Pancreas (tissue), 10 donors: ENCODE measurements around the gene PLEKHA5. TPM values are rescaled to one million over a fixed set of nuclear protein-coding genes. Genes with fewer than 3 reads are reported as not detected.

Experiments
- ATAC-seq, 4 donors: fragments of 200-7000 bp; cut with Tn5 transposase; one replicate each; pipeline versions ENCODE4 v1.8.0 to v1.9.1; 2020; ENCODE audit warnings: mild to moderate bottlenecking in 4 of 4, moderate library complexity in 4 of 4
- DNase-seq, 6 donors: peaks; one replicate each; pipeline ENCODE4 v3.0.0-alpha.2; 2020
- FAIRE-seq: peaks from 2 replicates; lab custom pipeline; 2012; peaks lifted over from hg19 to GRCh38; lab: Jason Lieb, UNC
- H3K27ac ChIP-seq, 4 donors: fragments of 200-600 bp; sonication (generic); 1 replicate in 3 of 4; 2 replicates in 1 of 4; pipeline versions ENCODE4 v1.5.0 to v1.8.0; 2020
- H3K27me3 ChIP-seq, 4 donors: fragments of 200-600 bp; one replicate each; pipeline ENCODE4 v1.8.0; 2021
- H3K36me3 ChIP-seq, 3 donors: fragments of 200-600 bp; sonication (generic) in 1 of 3; one replicate each; pipeline versions ENCODE4 v1.5.0 to v1.8.0; 2020 to 2021
- H3K4me1 ChIP-seq, 3 donors: fragments of 200-600 bp; one replicate each; pipeline ENCODE4 v1.8.0; 2021
- H3K4me3 ChIP-seq, 4 donors: fragments of 200-600 bp; sonication (generic) in 2 of 4; one replicate each; pipeline versions ENCODE4 v1.5.0 to v1.8.0; 2020 to 2021
- H3K9me3 ChIP-seq, 4 donors: fragments of 200-600 bp; one replicate each; pipeline ENCODE4 v1.8.0; 2021
- WGBS, 2 donors: extraction: QIAGEN DNeasy Blood & Tissue Kit; methylation state at CpG; one replicate each; pipeline ENCODE4 v1.1.7; 2013; 5-methylcytosine and 5-hydroxymethylcytosine counted together
- intact Hi-C, 3 donors: fragments of 100-400 bp; cut with DNase I; formaldehyde crosslinking; loops; one replicate each; pipeline versions ENCODE4 v1.11.1 to v1.14.2; 2022
- polyA plus RNA-seq, 2 donors: library from polyadenylated mRNA; stranded (reverse); fragments of 200-250 nt; gene quantifications; one replicate each; pipeline ENCODE4 v1.2.3, GENCODE V29; 2013
- total RNA-seq, 6 donors: library from RNA; stranded (reverse); fragmentation: NEBNext Ultra II Directional in 4 of 6; extraction: Animal tissue kit (Norgen Biotek cat#: 25700) in 4 of 6; gene quantifications; one replicate each; pipeline versions ENCODE4 v1.2.1 to v1.2.4, GENCODE V29; 2021 to 2023
- TF ChIP-seq, protein P1 (sequence below), 4 donors: fragments of 200-600 bp; sonication (generic) in 3 of 4; IDR thresholded peaks; one replicate each; pipeline versions ENCODE4 v1.5.0 to v1.8.0; 2021; ENCODE audit warnings: antibody characterized with exemption in 4 of 4
- donor health status: healthy with polysubstance abuse.
- donor health status: DM: no; HTN: no; CAD: no; lungs with moderate emphysema.
- donor health status: DM: no; HTN: no; CAD: no.
- donor health status: control.
- donor health status: control.
- donor health status: Bipolar disorder and iron deficiency.
- donor health status: DM: yes; HTN: yes; CAD: no.
- donor health status: DM: no; HTN: no; CAD: no.
- donor health status: DM: no; HTN: no; CAD: no.
- donor health status: DM: yes; HTN: yes; CAD: no.

PLEKHA5 gene
- total and polyA plus RNA-seq, 8 donors: 10.3 to 26.4 (median 17.5) TPM

- no peak overlapping the region for H3K27ac ChIP-seq
- TF ChIP-seq, protein P1, sequence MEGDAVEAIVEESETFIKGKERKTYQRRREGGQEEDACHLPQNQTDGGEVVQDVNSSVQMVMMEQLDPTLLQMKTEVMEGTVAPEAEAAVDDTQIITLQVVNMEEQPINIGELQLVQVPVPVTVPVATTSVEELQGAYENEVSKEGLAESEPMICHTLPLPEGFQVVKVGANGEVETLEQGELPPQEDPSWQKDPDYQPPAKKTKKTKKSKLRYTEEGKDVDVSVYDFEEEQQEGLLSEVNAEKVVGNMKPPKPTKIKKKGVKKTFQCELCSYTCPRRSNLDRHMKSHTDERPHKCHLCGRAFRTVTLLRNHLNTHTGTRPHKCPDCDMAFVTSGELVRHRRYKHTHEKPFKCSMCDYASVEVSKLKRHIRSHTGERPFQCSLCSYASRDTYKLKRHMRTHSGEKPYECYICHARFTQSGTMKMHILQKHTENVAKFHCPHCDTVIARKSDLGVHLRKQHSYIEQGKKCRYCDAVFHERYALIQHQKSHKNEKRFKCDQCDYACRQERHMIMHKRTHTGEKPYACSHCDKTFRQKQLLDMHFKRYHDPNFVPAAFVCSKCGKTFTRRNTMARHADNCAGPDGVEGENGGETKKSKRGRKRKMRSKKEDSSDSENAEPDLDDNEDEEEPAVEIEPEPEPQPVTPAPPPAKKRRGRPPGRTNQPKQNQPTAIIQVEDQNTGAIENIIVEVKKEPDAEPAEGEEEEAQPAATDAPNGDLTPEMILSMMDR (IDR thresholded peaks at IDR 0.05): no peak
- H3K27me3 ChIP-seq: no peaks in the 10 kb centered on the region
- H3K36me3 ChIP-seq: peaks cover 0 to 11% (median 0%) of the 10 kb centered on the region in 3 donors
- intact Hi-C loops: no loop called here
- H3K4me1 ChIP-seq: peaks cover 0 to 4% (median 0%) of the 10 kb centered on the region in 3 donors
- no peaks in the 10 kb centered on the region for H3K9me3 ChIP-seq
- ATAC-seq (no peak), DNase-seq (no peak), FAIRE-seq (no peak)
- WGBS, 2 donors: 92% methylated on average over 3 of the region's 3 CpGs
- no peak overlapping the region for H3K4me3 ChIP-seq
These were observed 170.2 kb downstream of the PLEKHA5 start for GRCh38 chr12:19299765-19300164.

DNA sequence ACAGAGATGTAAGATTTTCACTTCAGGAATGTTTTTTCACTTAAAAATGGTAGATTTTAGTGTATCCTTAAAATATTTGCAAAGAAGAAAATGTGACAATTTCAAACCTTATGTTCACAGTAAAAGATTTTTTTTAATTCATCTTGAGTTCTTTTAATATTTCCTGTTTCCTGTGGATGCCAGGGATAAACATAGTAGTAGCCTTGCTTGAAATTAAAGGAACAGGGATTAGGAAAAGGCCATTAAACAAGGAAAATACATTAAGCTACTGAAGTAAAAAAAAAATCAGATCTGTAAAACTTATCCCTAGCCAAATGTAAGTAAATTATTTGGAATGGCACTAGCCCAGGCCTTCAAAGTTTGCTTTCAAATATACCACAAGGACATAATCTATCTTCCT lies 171.7 kb downstream of the PLEKHA5 start:
- Histone ChIP-seq H3K36me3 (peaks cover 0 to 11% (median 0%) of the 10 kb centered on the region in 3 donors), H3K9me3 (no peaks in the 10 kb centered on the region), H3K27me3 (no peaks in the 10 kb centered on the region), H3K27ac (no peak overlapping the region), H3K4me1 (peaks cover 0 to 4% (median 0%) of the 10 kb centered on the region in 3 donors), H3K4me3 (no peak overlapping the region)
- FAIRE-seq: no peak
- DNase-seq: no peak
- intact Hi-C loops: no loop called here
- TF ChIP-seq, protein P1 (IDR thresholded peaks at IDR 0.05): no peak
- ATAC-seq: no peak

- ATAC-seq (no peak), FAIRE-seq (no peak), DNase-seq (no peak)
- no peak overlapping the region for H3K4me3 ChIP-seq
- H3K36me3 ChIP-seq: peaks cover 0 to 11% (median 0%) of the 10 kb centered on the region in 3 donors
- no peak overlapping the region for H3K27ac ChIP-seq
- intact Hi-C loops: no loop called here
- no peaks in the 10 kb centered on the region for H3K27me3 ChIP-seq
- no peaks in the 10 kb centered on the region for H3K9me3 ChIP-seq
- WGBS, 2 donors: 61 to 66% methylated on average over 1 of the region's 1 CpG
- TF ChIP-seq, protein P1 (IDR thresholded peaks at IDR 0.05): no peak
- peaks cover 0 to 4% (median 0%) of the 10 kb centered on the region in 3 donors for H3K4me1 ChIP-seq
These were observed 172.2 kb downstream of the PLEKHA5 start for GRCh38 chr12:19301688-19302087.

DNA sequence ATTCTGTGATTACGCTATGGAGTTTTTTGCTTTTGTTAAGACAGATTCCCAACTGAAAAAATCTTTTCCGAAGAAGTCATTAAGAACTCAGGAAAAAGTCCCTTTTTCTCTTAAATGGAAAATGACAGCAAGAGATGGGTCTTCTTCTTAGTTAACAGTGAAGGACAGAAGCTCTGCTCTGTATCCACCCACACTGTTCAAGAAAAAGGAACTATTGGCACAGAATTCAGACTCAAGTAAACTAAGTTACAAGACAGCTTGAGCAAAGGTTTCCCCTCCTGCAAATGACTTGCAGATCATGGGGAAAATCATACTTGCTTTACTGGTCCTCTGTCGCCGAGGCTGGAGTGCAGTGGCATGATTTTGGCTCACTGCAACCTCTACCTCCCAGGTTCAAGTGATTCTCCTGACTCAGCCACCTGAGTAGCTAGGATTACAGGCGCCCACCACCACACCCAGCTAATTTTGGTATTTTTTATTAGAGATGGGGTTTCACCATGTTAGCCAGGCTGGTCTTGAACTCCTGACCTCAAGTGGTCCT lies 172.6 kb downstream of the PLEKHA5 start:
- TF ChIP-seq, protein P1 (IDR thresholded peaks at IDR 0.05): no peak
- Histone ChIP-seq H3K4me1 (peaks cover 0 to 4% (median 0%) of the 10 kb centered on the region in 3 donors), H3K27ac (no peak overlapping the region), H3K36me3 (peaks cover 0 to 11% (median 0%) of the 10 kb centered on the region in 3 donors), H3K27me3 (no peaks in the 10 kb centered on the region), H3K9me3 (no peaks in the 10 kb centered on the region), H3K4me3 (no peak overlapping the region)
- WGBS, 2 donors: 94 to 95% methylated on average over 5 of the region's 5 CpGs
- FAIRE-seq (no peak), ATAC-seq (no peak), DNase-seq (no peak)
- intact Hi-C loops: no loop called here

GRCh38 chr12:19303496-19303895 lies 174.0 kb downstream of the PLEKHA5 start:
- ATAC-seq: no peak
- DNase-seq: no peak
- Histone ChIP-seq H3K4me3 (no peak overlapping the region), H3K4me1 (peaks cover 0 to 4% (median 0%) of the 10 kb centered on the region in 3 donors), H3K27ac (no peak overlapping the region), H3K36me3 (peaks cover 0 to 11% (median 0%) of the 10 kb centered on the region in 3 donors), H3K27me3 (no peaks in the 10 kb centered on the region), H3K9me3 (no peaks in the 10 kb centered on the region)
- FAIRE-seq: no peak
- 97 to 98% methylated on average over 3 of the region's 3 CpGs for WGBS, 2 donors
- intact Hi-C loops: no loop called here
- TF ChIP-seq, protein P1 (IDR thresholded peaks at IDR 0.05): no peak
